HG02943 (cell line): ENCODE measurements around the gene SCCPDH.
A peak's percentile ranks its signal among the peaks of the same experiment; 100 is the strongest.
"Not testable (repeated sequence)": the region's sequence is repeated elsewhere in the genome, so short reads cannot be mapped to it uniquely, and the experiment has no call there.

Experiments
- ATAC-seq: cut with Tn5 transposase; IDR thresholded peaks from one replicate; pipeline ENCODE4 v1.9.1; 2021; ENCODE audit warnings: mild to moderate bottlenecking, low read depth, moderate library complexity; ENCODE audit not compliant: unreplicated experiment

Gene SCCPDH

GRCh38 chr1:246703581-246703980 lies 20.6 kb upstream of the SCCPDH start:
- ATAC-seq = no peak

- no peak for ATAC-seq
These were observed 18.8 kb upstream of the SCCPDH start for GRCh38 chr1:246705368-246705767.

- ATAC-seq = no peak
These were observed 16.0 kb upstream of the SCCPDH start for GRCh38 chr1:246708166-246708565.

- ATAC-seq = no peak
These were observed 15.0 kb upstream of the SCCPDH start for GRCh38 chr1:246709196-246709595.

GRCh38 chr1:246709835-246710234 lies 14.4 kb upstream of the SCCPDH start:
- ATAC-seq = no peak

GRCh38 chr1:246711548-246712003 lies 12.6 kb upstream of the SCCPDH start:
- no peak for ATAC-seq

GRCh38 chr1:246712428-246712827 lies 11.8 kb upstream of the SCCPDH start:
- not testable (repeated sequence) for ATAC-seq

- ATAC-seq = not testable (repeated sequence)
These were observed 4.8 kb upstream of the SCCPDH start for GRCh38 chr1:246719361-246719760.

- ATAC-seq = not testable (repeated sequence)
These were observed 3.4 kb upstream of the SCCPDH start for GRCh38 chr1:246720814-246721213.

- no peak for ATAC-seq
These were observed 1.5 kb upstream of the SCCPDH start for GRCh38 chr1:246722720-246723119.

GRCh38 chr1:246724731-246725095 lies 504 bp downstream of the SCCPDH start:
- ATAC-seq = peak; percentile 47

GRCh38 chr1:246725191-246725590 lies 982 bp downstream of the SCCPDH start:
- ATAC-seq = no peak

GRCh38 chr1:246726255-246726679 lies 2.1 kb downstream of the SCCPDH start:
- no peak for ATAC-seq

- no peak for ATAC-seq
These were observed 2.7 kb downstream of the SCCPDH start for GRCh38 chr1:246726881-246727280.

- no peak for ATAC-seq
These were observed 3.4 kb downstream of the SCCPDH start for GRCh38 chr1:246727594-246727993.

GRCh38 chr1:246728311-246728710 lies 4.1 kb downstream of the SCCPDH start:
- ATAC-seq = no peak

GRCh38 chr1:246729040-246729439 lies 4.8 kb downstream of the SCCPDH start:
- not testable (repeated sequence) for ATAC-seq

GRCh38 chr1:246730839-246731238 lies 6.6 kb downstream of the SCCPDH start:
- ATAC-seq = no peak

GRCh38 chr1:246731873-246732272 lies 7.7 kb downstream of the SCCPDH start:
- not testable (repeated sequence) for ATAC-seq

- no peak for ATAC-seq
These were observed 9.5 kb downstream of the SCCPDH start for GRCh38 chr1:246733704-246734103.

GRCh38 chr1:246734866-246735265 lies 10.7 kb downstream of the SCCPDH start:
- no peak for ATAC-seq

- ATAC-seq = no peak
These were observed 11.5 kb downstream of the SCCPDH start for GRCh38 chr1:246735735-246736134.

- ATAC-seq = no peak
These were observed 18.2 kb downstream of the SCCPDH start for GRCh38 chr1:246742396-246742795.
